22Rv1 (cell line): ENCODE data around the gene PDE4B.

Source experiments
- ZFX ChIP-seq: fragments of 450-650 bp; IDR thresholded peaks from 2 replicates; pipeline ENCODE4 v1.6.1; 2017; ENCODE audit warnings: antibody characterized with exemption, borderline replicate concordance
- TF ChIP-seq, protein P1 (sequence below): fragments of 450-650 bp; IDR thresholded peaks from 2 replicates; pipeline ENCODE4 v1.5.1; 2017; ENCODE audit warnings: mild to moderate bottlenecking

DNA sequence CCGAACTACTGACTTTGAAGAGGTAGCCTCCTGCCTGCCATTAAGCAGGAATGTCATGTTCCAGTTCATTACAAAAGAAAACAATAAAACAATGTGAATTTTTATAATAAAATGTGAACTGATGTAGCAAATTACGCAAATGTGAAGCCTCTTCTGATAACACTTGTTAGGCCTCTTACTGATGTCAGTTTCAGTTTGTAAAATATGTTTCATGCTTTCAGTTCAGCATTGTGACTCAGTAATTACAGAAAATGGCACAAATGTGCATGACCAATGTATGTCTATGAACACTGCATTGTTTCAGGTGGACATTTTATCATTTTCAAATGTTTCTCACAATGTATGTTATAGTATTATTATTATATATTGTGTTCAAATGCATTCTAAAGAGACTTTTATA lies 581.5 kb downstream of the PDE4B start:
- TF ChIP-seq, protein P1, sequence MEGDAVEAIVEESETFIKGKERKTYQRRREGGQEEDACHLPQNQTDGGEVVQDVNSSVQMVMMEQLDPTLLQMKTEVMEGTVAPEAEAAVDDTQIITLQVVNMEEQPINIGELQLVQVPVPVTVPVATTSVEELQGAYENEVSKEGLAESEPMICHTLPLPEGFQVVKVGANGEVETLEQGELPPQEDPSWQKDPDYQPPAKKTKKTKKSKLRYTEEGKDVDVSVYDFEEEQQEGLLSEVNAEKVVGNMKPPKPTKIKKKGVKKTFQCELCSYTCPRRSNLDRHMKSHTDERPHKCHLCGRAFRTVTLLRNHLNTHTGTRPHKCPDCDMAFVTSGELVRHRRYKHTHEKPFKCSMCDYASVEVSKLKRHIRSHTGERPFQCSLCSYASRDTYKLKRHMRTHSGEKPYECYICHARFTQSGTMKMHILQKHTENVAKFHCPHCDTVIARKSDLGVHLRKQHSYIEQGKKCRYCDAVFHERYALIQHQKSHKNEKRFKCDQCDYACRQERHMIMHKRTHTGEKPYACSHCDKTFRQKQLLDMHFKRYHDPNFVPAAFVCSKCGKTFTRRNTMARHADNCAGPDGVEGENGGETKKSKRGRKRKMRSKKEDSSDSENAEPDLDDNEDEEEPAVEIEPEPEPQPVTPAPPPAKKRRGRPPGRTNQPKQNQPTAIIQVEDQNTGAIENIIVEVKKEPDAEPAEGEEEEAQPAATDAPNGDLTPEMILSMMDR: no peak
- TF ChIP-seq ZFX: no peak
